ENCODE measurements around the gene NKAIN2.
A peak's percentile ranks its signal among the peaks of the same experiment; 100 is the strongest.

NKAIN2 gene

DNA sequence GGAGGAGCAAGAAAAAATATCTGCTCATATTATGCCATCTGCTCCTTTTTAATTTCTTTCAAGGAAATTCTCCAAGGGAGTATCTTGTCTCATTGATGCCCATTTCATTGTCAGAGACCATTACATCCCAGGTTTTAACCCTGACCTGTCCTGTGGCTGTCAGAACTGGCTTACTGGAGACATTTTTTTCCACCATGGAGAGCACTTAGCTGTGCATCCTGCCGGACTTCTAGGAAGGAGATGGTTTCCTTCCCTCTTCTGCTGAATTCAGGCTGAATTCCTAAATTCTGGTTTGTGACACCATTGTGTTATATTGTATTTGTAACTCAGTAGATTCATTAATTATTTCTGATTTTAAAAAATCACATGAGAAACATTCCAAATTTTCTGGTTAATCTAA lies 70.3 kb downstream of the NKAIN2 start:
- TF ChIP-seq, protein P1, sequence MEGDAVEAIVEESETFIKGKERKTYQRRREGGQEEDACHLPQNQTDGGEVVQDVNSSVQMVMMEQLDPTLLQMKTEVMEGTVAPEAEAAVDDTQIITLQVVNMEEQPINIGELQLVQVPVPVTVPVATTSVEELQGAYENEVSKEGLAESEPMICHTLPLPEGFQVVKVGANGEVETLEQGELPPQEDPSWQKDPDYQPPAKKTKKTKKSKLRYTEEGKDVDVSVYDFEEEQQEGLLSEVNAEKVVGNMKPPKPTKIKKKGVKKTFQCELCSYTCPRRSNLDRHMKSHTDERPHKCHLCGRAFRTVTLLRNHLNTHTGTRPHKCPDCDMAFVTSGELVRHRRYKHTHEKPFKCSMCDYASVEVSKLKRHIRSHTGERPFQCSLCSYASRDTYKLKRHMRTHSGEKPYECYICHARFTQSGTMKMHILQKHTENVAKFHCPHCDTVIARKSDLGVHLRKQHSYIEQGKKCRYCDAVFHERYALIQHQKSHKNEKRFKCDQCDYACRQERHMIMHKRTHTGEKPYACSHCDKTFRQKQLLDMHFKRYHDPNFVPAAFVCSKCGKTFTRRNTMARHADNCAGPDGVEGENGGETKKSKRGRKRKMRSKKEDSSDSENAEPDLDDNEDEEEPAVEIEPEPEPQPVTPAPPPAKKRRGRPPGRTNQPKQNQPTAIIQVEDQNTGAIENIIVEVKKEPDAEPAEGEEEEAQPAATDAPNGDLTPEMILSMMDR (IDR thresholded peaks at IDR 0.05; ENCODE audit: insufficient read depth, low read depth, low read length, missing control alignments), result no peak
- no peak overlapping the region for H3K4me3 ChIP-seq (ENCODE audit: low read depth, low read length)
- no peak for DNase-seq (ENCODE audit: low read depth)

GRCh38 chr6:123875784-123876183 lies 72.1 kb downstream of the NKAIN2 start:
- TF ChIP-seq, protein P1 (IDR thresholded peaks at IDR 0.05; ENCODE audit: insufficient read depth, low read depth, low read length, missing control alignments), result no peak

DNA sequence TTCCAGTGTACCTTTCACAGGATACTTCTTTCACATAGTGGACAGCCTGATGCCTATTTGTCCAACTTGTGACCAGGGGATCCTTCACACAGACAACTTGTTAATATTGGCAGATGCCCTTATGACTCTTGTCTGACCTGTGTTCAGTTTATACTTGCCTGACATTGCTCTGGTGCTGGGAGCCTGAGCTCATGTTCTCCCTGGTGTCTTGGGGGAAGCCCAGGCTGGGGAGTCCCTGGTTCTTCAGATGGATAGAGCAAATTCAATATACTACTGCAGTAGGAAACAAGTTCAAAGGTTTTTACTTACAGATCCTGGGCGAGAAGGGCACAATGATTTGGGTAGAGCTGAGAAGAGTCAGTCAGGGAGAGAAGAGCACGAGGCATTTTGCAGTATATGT lies 76.1 kb downstream of the NKAIN2 start:
- DNase-seq (ENCODE audit: low read depth), result peak; percentile 26
- TF ChIP-seq, protein P1 (IDR thresholded peaks at IDR 0.05; ENCODE audit: insufficient read depth, low read depth, low read length, missing control alignments), result no peak
- H3K4me3 ChIP-seq (ENCODE audit: low read depth, low read length), result no peak overlapping the region

More at GRCh38 chr6:123875784-123876183, 72.1 kb downstream of the NKAIN2 start:
- no peak for DNase-seq (ENCODE audit: low read depth)
- H3K4me3 ChIP-seq (ENCODE audit: low read depth, low read length), result no peak overlapping the region

- TF ChIP-seq, protein P1 (IDR thresholded peaks at IDR 0.05; ENCODE audit: insufficient read depth, low read depth, low read length, missing control alignments), result no peak
- no peak for DNase-seq (ENCODE audit: low read depth)
- no peak overlapping the region for H3K4me3 ChIP-seq (ENCODE audit: low read depth, low read length)
Observed at GRCh38 chr6:123888771-123889513, 85.3 kb downstream of the NKAIN2 start.

DNA sequence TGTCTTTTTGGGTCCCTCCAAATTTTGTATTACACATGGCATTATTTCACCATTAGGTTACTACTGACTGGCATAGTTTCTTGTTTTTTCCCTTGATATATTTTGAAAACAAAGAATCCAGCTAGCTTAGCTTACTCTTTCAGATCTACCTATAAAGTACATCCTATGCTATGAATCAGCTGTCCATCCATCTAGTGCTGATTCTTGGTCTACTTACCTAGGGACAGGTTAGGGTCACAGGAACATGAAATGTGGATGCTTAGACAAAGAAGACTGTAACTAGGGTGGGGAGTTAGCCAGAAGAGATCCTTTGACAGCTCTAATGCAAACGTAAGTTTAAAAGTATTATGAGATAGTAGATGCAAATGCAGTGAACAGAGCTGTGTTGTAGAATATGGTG lies 91.7 kb downstream of the NKAIN2 start:
- no peak for DNase-seq (ENCODE audit: low read depth)
- TF ChIP-seq, protein P1 (IDR thresholded peaks at IDR 0.05; ENCODE audit: insufficient read depth, low read depth, low read length, missing control alignments), result no peak
- H3K4me3 ChIP-seq (ENCODE audit: low read depth, low read length), result no peak overlapping the region

- TF ChIP-seq, protein P1 (IDR thresholded peaks at IDR 0.05; ENCODE audit: insufficient read depth, low read depth, low read length, missing control alignments), result no peak
- no peak for DNase-seq (ENCODE audit: low read depth)
- no peak overlapping the region for H3K4me3 ChIP-seq (ENCODE audit: low read depth, low read length)
Observed at GRCh38 chr6:123895806-123896205, 92.1 kb downstream of the NKAIN2 start.

- H3K4me3 ChIP-seq (ENCODE audit: low read depth, low read length), result no peak overlapping the region
- no peak for DNase-seq (ENCODE audit: low read depth)
- TF ChIP-seq, protein P1 (IDR thresholded peaks at IDR 0.05; ENCODE audit: insufficient read depth, low read depth, low read length, missing control alignments), result no peak
Observed at GRCh38 chr6:123896869-123897268, 93.2 kb downstream of the NKAIN2 start.

Measured in GM12865 (cell line).